Panc1 (cell line): ENCODE results near the gene DCC. TPM values are rescaled to one million over a fixed set of nuclear protein-coding genes. Genes with fewer than 3 reads are reported as not detected.

ENCODE experiments used
- ATAC-seq: fragments of 200-7000 bp; cut with Tn5 transposase; 2 replicates; pipeline ENCODE4 v1.9.1; 2020; ENCODE audit warnings: mild to moderate bottlenecking, moderate library complexity
- BruUV-seq: library from RNA; stranded (reverse); fragments of 400-500 nt; replicated peaks from 2 replicates; lab custom pipeline; 2021; lab: Mats Ljungman, UMichigan
- CTCF ChIA-PET: fragments of 300-600 bp; sonication (Branson Sonifier 250); formaldehyde crosslinking; loops from one replicate; lab custom pipeline; 2022; ENCODE audit warnings: antibody characterized with exemption; lab: Charles Lee
- POLR2A ChIA-PET: fragments of 300-600 bp; sonication (Branson Sonifier 250); formaldehyde crosslinking; loops from one replicate; lab custom pipeline; 2022; ENCODE audit warnings: antibody characterized with exemption; lab: Charles Lee
- DNase-seq: peaks from one replicate; pipeline ENCODE4 v3.0.0-alpha.2; 2010; ENCODE audit warnings: low read depth, low spot score
- H3K27ac ChIP-seq: 2 replicates; pipeline ENCODE4 v1.5.1; 2011; ENCODE audit warnings: mild to moderate bottlenecking, low read length, inconsistent platforms
- H3K27me3 ChIP-seq: fragments of 200-500 bp; sonication (Bioruptor generic); 2 replicates; pipeline ENCODE4 v1.6.0; 2014; ENCODE audit warnings: low read length, inconsistent platforms; ENCODE audit not compliant: control insufficient read depth, insufficient read depth
- H3K36me3 ChIP-seq: fragments of 200-500 bp; sonication (Bioruptor generic); 2 replicates; pipeline ENCODE4 v1.5.1; 2014; ENCODE audit warnings: inconsistent platforms, mild to moderate bottlenecking, low read length, moderate library complexity; ENCODE audit not compliant: control insufficient read depth, insufficient read depth
- H3K4me1 ChIP-seq: 2 replicates; pipeline ENCODE4 v1.5.1; 2011; ENCODE audit warnings: inconsistent platforms, mild to moderate bottlenecking, low read length, moderate library complexity; ENCODE audit not compliant: control insufficient read depth, insufficient read depth
- H3K4me3 ChIP-seq, 2 experiments: 2 replicates each; pipeline ENCODE4 v1.5.1; 2011 to 2012; ENCODE audit warnings: low read depth in 2 of 2, low read length in 2 of 2, mild to moderate bottlenecking in 2 of 2, inconsistent platforms in 1 of 2, moderate library complexity in 1 of 2
- H3K9me3 ChIP-seq: fragments of 200-500 bp; sonication (Bioruptor generic); 2 replicates; pipeline ENCODE4 v1.5.1; 2014; ENCODE audit warnings: low read depth, mild to moderate bottlenecking, inconsistent platforms, low read length, moderate library complexity; ENCODE audit not compliant: control insufficient read depth, insufficient read depth
- CTCF ChIP-seq: fragments of 450-650 bp; IDR thresholded peaks from 2 replicates; pipeline ENCODE4 v1.5.1; 2017; ENCODE audit warnings: mild to moderate bottlenecking
- POLR2AphosphoS5 ChIP-seq: IDR thresholded peaks from 2 replicates; pipeline ENCODE4 v1.6.1; 2012; ENCODE audit warnings: mild to moderate bottlenecking, low read depth, low read length, moderate library complexity
- REST ChIP-seq, 2 experiments: IDR thresholded peaks; 2 replicates each; pipeline ENCODE4 v1.6.1; 2011 to 2012; ENCODE audit warnings: low read depth in 2 of 2, control low read depth in 1 of 2, low read length in 1 of 2, mild to moderate bottlenecking in 1 of 2, moderate library complexity in 1 of 2; ENCODE audit not compliant: insufficient read depth in 1 of 2
- SIN3A ChIP-seq: IDR thresholded peaks from 2 replicates; pipeline ENCODE4 v1.6.1; 2012; ENCODE audit warnings: low read depth, mild to moderate bottlenecking, low read length, moderate library complexity, borderline replicate concordance; ENCODE audit not compliant: insufficient read depth
- TCF7L2 ChIP-seq: IDR thresholded peaks from 2 replicates; pipeline ENCODE4 v1.6.1; 2011; ENCODE audit warnings: mild to moderate bottlenecking, low read depth, low read length, inconsistent platforms
- in situ Hi-C: cut with HindIII; loops from 2 replicates; pipeline ENCODE4 v1.10.0; 2016; ENCODE audit warnings: low sequenced_read_pairs, low pct_unique_long_range_greater_than_20kb
- intact Hi-C: fragments of 100-400 bp; cut with micrococcal nuclease; formaldehyde crosslinking; loops from one replicate; pipeline ENCODE4 v1.10.0; 2022; ENCODE audit not compliant: unreplicated experiment
- total RNA-seq: library from RNA; stranded (reverse); gene quantifications from one replicate; pipeline ENCODE4 v1.2.1, GENCODE V29; 2021; ENCODE audit not compliant: unreplicated experiment

The DCC gene
- total RNA-seq, 1 experiment from 2014 or later: not detected

GRCh38 chr18:52995875-52996274 is 655.9 kb downstream of the DCC start:
- H3K27me3 ChIP-seq: no peaks in the 10 kb centered on the region
- no TSS peak for BruUV-seq
- POLR2A ChIA-PET: no interaction called here
- intact Hi-C loops (no loop called here), in situ Hi-C loops (no loop called here)
- TF ChIP-seq CTCF (no peak), POLR2AphosphoS5 (no peak), REST (IDR thresholded peaks at IDR 0.05; ENCODE audit: insufficient read depth in 1 of 2, low read depth in 2 of 2, low read length in 1 of 2) (no peak), TCF7L2 (no peak), SIN3A (no peak)
- H3K9me3 ChIP-seq: no peaks in the 10 kb centered on the region
- no peaks in the 10 kb centered on the region for H3K36me3 ChIP-seq
- no peak overlapping the region for H3K27ac ChIP-seq
- H3K4me1 ChIP-seq: no peaks in the 10 kb centered on the region
- CTCF ChIA-PET: no interaction called here
- no peak overlapping the region for H3K4me3 ChIP-seq
- ATAC-seq (no peak), DNase-seq (no peak)

- ATAC-seq (no peak), DNase-seq (no peak)
- no TSS peak for BruUV-seq
- no peaks in the 10 kb centered on the region for H3K27me3 ChIP-seq
- no peak overlapping the region for H3K27ac ChIP-seq
- no peak for TF ChIP-seq REST (IDR thresholded peaks at IDR 0.05; ENCODE audit: insufficient read depth in 1 of 2, low read depth in 2 of 2, low read length in 1 of 2)
- H3K9me3 ChIP-seq: no peaks in the 10 kb centered on the region
- in situ Hi-C loops: no loop called here
- no peaks in the 10 kb centered on the region for H3K36me3 ChIP-seq
- no peaks in the 10 kb centered on the region for H3K4me1 ChIP-seq
- no peak overlapping the region for H3K4me3 ChIP-seq
- CTCF ChIA-PET: no interaction called here
- POLR2A ChIA-PET: no interaction called here
- intact Hi-C loops: no loop called here
Measured at GRCh38 chr18:52999633-53000032, 659.6 kb downstream of the DCC start.
